CD14-positive monocyte (primary cell): ENCODE measurements around the gene FEM1C. TPM values are rescaled to one million over a fixed set of nuclear protein-coding genes. Genes with fewer than 3 reads are reported as not detected.

Experiments used
- DNase-seq, 3 donors: peaks; one replicate each; pipeline ENCODE4 v3.0.0-alpha.2; 2011 to 2022
- H2AFZ ChIP-seq: 2 replicates; pipeline ENCODE4 v1.6.0; 2012; ENCODE audit warnings: mild to moderate bottlenecking, low read depth, low read length, inconsistent platforms; ENCODE audit not compliant: insufficient read depth, poor library complexity, severe bottlenecking
- H3K27ac ChIP-seq, 2 donors: 1 replicate in 1 of 2; 2 replicates in 1 of 2; pipeline ENCODE4 v1.5.1; 2012 to 2013; ENCODE audit warnings: low read length in 2 of 2, control low read depth in 1 of 2, inconsistent platforms in 1 of 2, low read depth in 1 of 2, mild to moderate bottlenecking in 1 of 2
- H3K27me3 ChIP-seq, 2 donors: one replicate each; pipeline versions ENCODE4 v1.6.0 to v1.6.1; 2011 to 2013; ENCODE audit warnings: low read length in 2 of 2; ENCODE audit not compliant: control insufficient read depth in 2 of 2, insufficient read depth in 2 of 2
- H3K36me3 ChIP-seq, 2 donors: replicated peaks in 1 of 2; 1 replicate in 1 of 2; 2 replicates in 1 of 2; pipeline versions ENCODE4 v1.5.1 to v1.6.1; 2012 to 2013; ENCODE audit warnings: low read length in 2 of 2, control low read depth in 1 of 2, inconsistent platforms in 1 of 2, mild to moderate bottlenecking in 1 of 2; ENCODE audit not compliant: insufficient read depth in 2 of 2, control insufficient read depth in 1 of 2
- H3K4me1 ChIP-seq, 2 donors: 1 replicate in 1 of 2; 2 replicates in 1 of 2; pipeline versions ENCODE4 v1.5.1 to v1.6.1; 2012 to 2013; ENCODE audit warnings: low read length in 2 of 2, control low read depth in 1 of 2, inconsistent platforms in 1 of 2, mild to moderate bottlenecking in 1 of 2, moderate library complexity in 1 of 2; ENCODE audit not compliant: insufficient read depth in 2 of 2, control insufficient read depth in 1 of 2
- H3K4me2 ChIP-seq: replicated peaks from 2 replicates; pipeline ENCODE3; 2012; ENCODE audit warnings: low read length, moderate library complexity, mild to moderate bottlenecking; ENCODE audit not compliant: poor library complexity, severe bottlenecking; ENCODE audit errors: extremely low read depth
- H3K4me3 ChIP-seq, 3 experiments: fragments of 200-600 bp in 1 of 3; sonication (generic) in 1 of 3; replicated peaks in 1 of 3; 1 replicate in 2 of 3; 2 replicates in 1 of 3; pipeline ENCODE4 v1.5.1; 2011 to 2013; ENCODE audit warnings: low read length in 3 of 3, mild to moderate bottlenecking in 3 of 3, control low read depth in 2 of 3, low read depth in 2 of 3, inconsistent platforms in 1 of 3, moderate library complexity in 1 of 3
- H3K79me2 ChIP-seq: 2 replicates; pipeline ENCODE4 v1.6.0; 2012; ENCODE audit warnings: mild to moderate bottlenecking, control low read depth, inconsistent platforms, low read length, moderate library complexity; ENCODE audit not compliant: insufficient read depth
- H3K9ac ChIP-seq: 2 replicates; pipeline ENCODE4 v1.6.0; 2017; ENCODE audit warnings: low read length, mild to moderate bottlenecking; ENCODE audit not compliant: insufficient read depth, poor library complexity, severe bottlenecking
- H3K9me3 ChIP-seq, 2 donors: replicated peaks in 1 of 2; 1 replicate in 1 of 2; 2 replicates in 1 of 2; pipeline versions ENCODE4 v1.5.1 to v1.6.1; 2012 to 2013; ENCODE audit warnings: low read length in 2 of 2, control low read depth in 1 of 2; ENCODE audit not compliant: control insufficient read depth in 1 of 2, insufficient read depth in 1 of 2
- H4K20me1 ChIP-seq: 2 replicates; pipeline ENCODE4 v1.6.0; 2012; ENCODE audit warnings: mild to moderate bottlenecking, low read length, control low read depth, moderate library complexity; ENCODE audit not compliant: insufficient read depth
- H3K27ac Mint-ChIP-seq, 7 donors: one replicate each; pipeline ENCODE4 v1.8.0; 2020; ENCODE audit warnings: mild to moderate bottlenecking in 7 of 7, mixed read lengths in 7 of 7, moderate library complexity in 6 of 7, inconsistent platforms in 2 of 7
- H3K27me3 Mint-ChIP-seq, 3 donors: one replicate each; pipeline ENCODE4 v1.8.0; 2021 to 2022; ENCODE audit warnings: low read depth in 3 of 3, mild to moderate bottlenecking in 3 of 3, mixed read lengths in 3 of 3, moderate library complexity in 3 of 3, inconsistent platforms in 1 of 3
- H3K36me3 Mint-ChIP-seq, 2 donors: one replicate each; pipeline ENCODE4 v1.8.0; 2020; ENCODE audit warnings: mixed read lengths in 2 of 2, inconsistent platforms in 1 of 2, mild to moderate bottlenecking in 1 of 2
- H3K4me1 Mint-ChIP-seq: one replicate; pipeline ENCODE4 v1.8.0; 2020; ENCODE audit warnings: mild to moderate bottlenecking, mixed read lengths
- H3K4me3 Mint-ChIP-seq, 2 donors: one replicate each; pipeline ENCODE4 v1.8.0; 2020; ENCODE audit warnings: mild to moderate bottlenecking in 2 of 2, mixed read lengths in 2 of 2, moderate library complexity in 1 of 2
- H3K9me3 Mint-ChIP-seq, 7 donors: one replicate each; pipeline ENCODE4 v1.8.0; 2020 to 2022; ENCODE audit warnings: mixed read lengths in 7 of 7, mild to moderate bottlenecking in 6 of 7, moderate library complexity in 6 of 7, inconsistent platforms in 2 of 7
- WGBS: methylation state at CpG from one replicate; pipeline ENCODE4 v1.1.5; 2013; ENCODE audit warnings: missing lambda C conversion rate; ENCODE audit not compliant: insufficient coverage; 5-methylcytosine and 5-hydroxymethylcytosine counted together
- intact Hi-C, 2 donors: fragments of 100-400 bp; cut with micrococcal nuclease; formaldehyde crosslinking; loops; one replicate each; pipeline versions ENCODE4 v1.15.0 to v1.15.1; 2023
- polyA plus RNA-seq, 3 donors: library from polyadenylated mRNA; depleted of rRNA in 1 of 3; unstranded in 2 of 3; stranded (reverse) in 1 of 3; fragments of 300-500 nt in 2 of 3; fragments of >200 nt in 1 of 3; fragmentation: Illumina TruSeq in 2 of 3; gene quantifications; 1 replicate in 2 of 3; 2 replicates in 1 of 3; pipeline ENCODE4 v1.2.3, GENCODE V29; 2012 to 2021
- TF ChIP-seq, protein P1 (sequence below): fragments of 200-600 bp; IDR thresholded peaks from one replicate; pipeline ENCODE4 v1.8.0; 2022; ENCODE audit warnings: antibody characterized with exemption, mild to moderate bottlenecking

Gene FEM1C
- polyA plus RNA-seq, 3 donors, result 2.5 to 18.2 (median 2.6) TPM

DNA sequence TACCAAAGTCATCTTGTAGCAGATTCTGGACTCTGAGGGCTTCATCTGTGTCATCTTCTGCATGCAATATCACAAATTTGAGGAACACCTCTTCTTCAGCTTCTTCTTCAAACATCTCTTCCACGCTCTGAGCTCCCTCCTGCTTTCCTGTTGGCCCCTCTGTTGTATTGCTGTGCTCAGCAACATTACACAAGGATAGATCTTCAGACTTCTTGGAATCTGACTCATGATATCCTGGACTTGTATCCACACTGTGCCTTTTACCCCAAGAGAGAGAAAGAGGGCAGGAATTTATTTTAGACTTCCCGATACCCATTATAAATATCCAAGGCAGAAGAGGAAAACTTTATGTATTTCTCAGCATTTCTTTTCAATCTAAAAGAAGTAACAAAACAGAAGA is 36.4 kb upstream of the FEM1C start:
- Histone ChIP-seq H3K9ac (no peak overlapping the region), H2AFZ (no peak overlapping the region), H4K20me1 (peaks cover 88% of the 10 kb centered on the region), H3K36me3 (peaks cover 12 to 48% of the 10 kb centered on the region in 2 donors), H3K79me2 (peaks cover 37% of the 10 kb centered on the region), H3K4me2 (no peak overlapping the region), H3K4me1 (no peaks in the 10 kb centered on the region), H3K27ac (no peak overlapping the region), H3K27me3 (no peaks in the 10 kb centered on the region), H3K4me3 (no peak overlapping the region), H3K9me3 (no peaks in the 10 kb centered on the region)
- H3K9me3 Mint-ChIP-seq, result peaks cover 0 to 7% (median 3%) of the 10 kb centered on the region in 7 donors
- H3K36me3 Mint-ChIP-seq, result peaks cover 43 to 45% of the 10 kb centered on the region in 2 donors
- no peak overlapping the region for H3K4me3 Mint-ChIP-seq
- H3K4me1 Mint-ChIP-seq, result peaks cover 10% of the 10 kb centered on the region
- no peak for DNase-seq
- H3K27ac Mint-ChIP-seq, result no peak overlapping the region
- WGBS, result 100% methylated on average over 1 of the region's 2 CpGs
- H3K27me3 Mint-ChIP-seq, result peaks cover 0 to 3% (median 2%) of the 10 kb centered on the region in 3 donors
- TF ChIP-seq, protein P1, sequence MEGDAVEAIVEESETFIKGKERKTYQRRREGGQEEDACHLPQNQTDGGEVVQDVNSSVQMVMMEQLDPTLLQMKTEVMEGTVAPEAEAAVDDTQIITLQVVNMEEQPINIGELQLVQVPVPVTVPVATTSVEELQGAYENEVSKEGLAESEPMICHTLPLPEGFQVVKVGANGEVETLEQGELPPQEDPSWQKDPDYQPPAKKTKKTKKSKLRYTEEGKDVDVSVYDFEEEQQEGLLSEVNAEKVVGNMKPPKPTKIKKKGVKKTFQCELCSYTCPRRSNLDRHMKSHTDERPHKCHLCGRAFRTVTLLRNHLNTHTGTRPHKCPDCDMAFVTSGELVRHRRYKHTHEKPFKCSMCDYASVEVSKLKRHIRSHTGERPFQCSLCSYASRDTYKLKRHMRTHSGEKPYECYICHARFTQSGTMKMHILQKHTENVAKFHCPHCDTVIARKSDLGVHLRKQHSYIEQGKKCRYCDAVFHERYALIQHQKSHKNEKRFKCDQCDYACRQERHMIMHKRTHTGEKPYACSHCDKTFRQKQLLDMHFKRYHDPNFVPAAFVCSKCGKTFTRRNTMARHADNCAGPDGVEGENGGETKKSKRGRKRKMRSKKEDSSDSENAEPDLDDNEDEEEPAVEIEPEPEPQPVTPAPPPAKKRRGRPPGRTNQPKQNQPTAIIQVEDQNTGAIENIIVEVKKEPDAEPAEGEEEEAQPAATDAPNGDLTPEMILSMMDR, result no peak
- intact Hi-C loops, result loop anchor here in 1 of 2 donors (10.0 kb wide), 1 partner anchor 46 kb away; no protein-coding TSS in a partner anchor

DNA sequence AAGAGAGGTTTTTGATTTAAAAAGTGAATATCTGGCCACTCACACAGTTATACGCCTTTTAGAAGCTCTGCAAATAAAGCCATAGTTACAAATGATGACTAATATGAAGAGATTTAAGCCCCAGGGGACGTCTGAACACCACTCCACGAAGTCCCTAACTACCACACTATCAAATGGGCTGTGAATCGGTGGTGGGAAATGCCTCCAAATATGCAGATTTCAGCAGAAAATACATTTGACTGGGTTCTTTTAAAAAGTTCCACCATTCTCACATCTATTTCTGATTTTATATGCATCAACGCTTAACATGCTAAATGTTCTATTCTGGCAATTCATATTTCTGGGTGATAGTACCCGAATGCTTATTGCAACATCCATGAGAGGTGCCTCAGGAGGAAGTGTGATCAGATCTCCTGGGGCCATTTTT is 35.2 kb upstream of the FEM1C start:
- Mint-ChIP-seq H3K27ac (no peak overlapping the region), H3K9me3 (peaks cover 0 to 7% (median 3%) of the 10 kb centered on the region in 7 donors), H3K4me1 (peaks cover 10% of the 10 kb centered on the region), H3K27me3 (peaks cover 0 to 3% (median 2%) of the 10 kb centered on the region in 3 donors), H3K36me3 (peaks cover 43 to 45% of the 10 kb centered on the region in 2 donors), H3K4me3 (no peak overlapping the region)
- Histone ChIP-seq H4K20me1 (peaks cover 84% of the 10 kb centered on the region), H3K9me3 (no peaks in the 10 kb centered on the region), H3K36me3 (peaks cover 8 to 40% of the 10 kb centered on the region in 2 donors), H3K4me2 (no peak overlapping the region), H3K4me1 (no peaks in the 10 kb centered on the region), H3K4me3 (no peak overlapping the region), H3K9ac (no peak overlapping the region), H2AFZ (no peak overlapping the region), H3K27ac (no peak overlapping the region), H3K27me3 (no peaks in the 10 kb centered on the region), H3K79me2 (peaks cover 26% of the 10 kb centered on the region)
- DNase-seq, result no peak
- TF ChIP-seq, protein P1, result no peak
- intact Hi-C loops, result loop anchor here in 1 of 2 donors (10.0 kb wide), 1 partner anchor 45 kb away; no protein-coding TSS in a partner anchor
- WGBS, result 0% methylated on average over 1 of the region's 6 CpGs
